ENCODE data around the gene BLVRA. TPM values are rescaled to one million over a fixed set of nuclear protein-coding genes. Genes with fewer than 3 reads are reported as not detected.
A peak's percentile ranks its signal among the peaks of the same experiment; 100 is the strongest.
"Not testable (repeated sequence)": the region's sequence is repeated elsewhere in the genome, so short reads cannot be mapped to it uniquely, and the experiment has no call there.

BLVRA gene, protein sequence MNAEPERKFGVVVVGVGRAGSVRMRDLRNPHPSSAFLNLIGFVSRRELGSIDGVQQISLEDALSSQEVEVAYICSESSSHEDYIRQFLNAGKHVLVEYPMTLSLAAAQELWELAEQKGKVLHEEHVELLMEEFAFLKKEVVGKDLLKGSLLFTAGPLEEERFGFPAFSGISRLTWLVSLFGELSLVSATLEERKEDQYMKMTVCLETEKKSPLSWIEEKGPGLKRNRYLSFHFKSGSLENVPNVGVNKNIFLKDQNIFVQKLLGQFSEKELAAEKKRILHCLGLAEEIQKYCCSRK
- 10 to 100 TPM; 56.9 to 80.6 (median 62.9) TPM for total RNA-seq

DNA sequence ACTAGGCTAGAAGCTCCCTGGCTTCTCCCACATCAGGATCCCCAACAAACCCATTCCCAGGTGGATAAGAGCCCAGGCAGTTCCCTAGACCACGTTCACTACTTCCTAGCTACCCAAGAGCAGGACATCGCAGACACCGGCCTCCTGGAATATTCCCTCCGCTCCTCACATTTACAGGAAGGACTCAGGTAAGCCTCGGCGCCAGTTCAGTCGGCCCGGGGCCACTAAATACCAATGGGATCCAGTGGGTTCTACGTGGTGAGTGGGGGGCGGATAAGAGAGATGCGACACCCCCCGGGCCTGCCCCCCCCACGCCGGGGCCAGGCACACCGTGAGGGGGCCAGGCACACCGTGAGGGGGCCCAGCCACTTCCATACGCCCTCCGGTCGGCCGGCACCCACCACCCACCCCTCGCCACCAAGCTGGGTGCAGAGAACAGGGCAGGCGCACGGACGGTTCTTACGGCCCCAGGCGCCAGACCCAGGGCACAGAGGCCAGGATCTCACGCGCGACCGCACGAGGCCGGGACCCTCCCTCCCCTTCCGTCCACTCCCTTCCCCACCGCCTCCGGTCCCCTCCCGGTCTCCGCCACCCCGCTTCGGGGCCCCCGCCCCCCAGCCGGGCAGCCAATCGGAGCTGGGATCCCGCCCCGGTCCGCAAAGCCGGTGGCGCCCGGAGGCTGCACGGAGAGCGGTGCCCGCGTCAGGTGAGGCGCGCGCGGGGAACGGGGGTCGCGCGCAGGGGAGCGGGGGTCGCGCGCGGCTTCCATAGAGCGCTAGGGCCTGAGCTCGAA lies at the start of gene BLVRA:
Gene BLVRA (plus strand): TSS at position 652 of the 793 bp plus-strand sequence. CDS start 12,479 bp downstream, outside the sequence.
- Histone ChIP-seq H3K9me3 (no peaks in the 10 kb centered on the region), H3K36me3 (no peaks in the 10 kb centered on the region), H3K27ac (peak within 1 kb of the TSS; percentile 84 to 89), H3K4me3 (peak within 1 kb of the TSS; percentile 73 to 83 (median 76)), H3K4me1 (no peaks in the 10 kb centered on the region), H3K27me3 (no peaks in the 10 kb centered on the region)
- intact Hi-C loops (cut with DNase I; ENCODE audit: low total_unique reads): no loop called here
- DNase-seq (ENCODE audit: low spot score in 2 of 2): peak; percentile 45 to 60
- peak in 1 of 3 donors; percentile 13 for TF ChIP-seq POLR2AphosphoS5 (IDR thresholded peaks at IDR 0.05)
- TF ChIP-seq, protein P1, sequence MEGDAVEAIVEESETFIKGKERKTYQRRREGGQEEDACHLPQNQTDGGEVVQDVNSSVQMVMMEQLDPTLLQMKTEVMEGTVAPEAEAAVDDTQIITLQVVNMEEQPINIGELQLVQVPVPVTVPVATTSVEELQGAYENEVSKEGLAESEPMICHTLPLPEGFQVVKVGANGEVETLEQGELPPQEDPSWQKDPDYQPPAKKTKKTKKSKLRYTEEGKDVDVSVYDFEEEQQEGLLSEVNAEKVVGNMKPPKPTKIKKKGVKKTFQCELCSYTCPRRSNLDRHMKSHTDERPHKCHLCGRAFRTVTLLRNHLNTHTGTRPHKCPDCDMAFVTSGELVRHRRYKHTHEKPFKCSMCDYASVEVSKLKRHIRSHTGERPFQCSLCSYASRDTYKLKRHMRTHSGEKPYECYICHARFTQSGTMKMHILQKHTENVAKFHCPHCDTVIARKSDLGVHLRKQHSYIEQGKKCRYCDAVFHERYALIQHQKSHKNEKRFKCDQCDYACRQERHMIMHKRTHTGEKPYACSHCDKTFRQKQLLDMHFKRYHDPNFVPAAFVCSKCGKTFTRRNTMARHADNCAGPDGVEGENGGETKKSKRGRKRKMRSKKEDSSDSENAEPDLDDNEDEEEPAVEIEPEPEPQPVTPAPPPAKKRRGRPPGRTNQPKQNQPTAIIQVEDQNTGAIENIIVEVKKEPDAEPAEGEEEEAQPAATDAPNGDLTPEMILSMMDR (IDR thresholded peaks at IDR 0.05): no peak
- TF ChIP-seq POLR2A (IDR thresholded peaks at IDR 0.05): no peak

DNA sequence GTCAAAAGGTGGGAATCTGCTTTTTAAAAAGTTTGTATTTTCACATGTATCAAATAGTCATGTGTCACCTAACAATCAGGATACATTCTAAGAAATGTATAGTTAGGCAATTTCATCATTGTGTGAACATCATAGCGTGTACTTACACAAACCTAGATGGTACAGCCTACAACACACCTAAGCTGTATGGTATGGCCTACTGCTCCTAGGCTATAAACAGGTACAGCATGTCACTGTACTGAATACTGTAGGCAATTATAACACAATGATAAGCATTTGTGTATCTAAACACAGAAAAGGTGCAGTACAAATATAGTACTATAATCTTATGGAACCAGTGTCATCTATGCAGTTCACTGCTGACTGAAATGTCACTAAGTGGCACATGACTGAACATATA lies 47.0 kb upstream of the BLVRA start:
- DNase-seq (ENCODE audit: low spot score in 2 of 2): no peak
- Histone ChIP-seq H3K27ac (no peak overlapping the region), H3K36me3 (no peaks in the 10 kb centered on the region), H3K4me3 (no peak overlapping the region), H3K9me3 (no peaks in the 10 kb centered on the region), H3K27me3 (no peaks in the 10 kb centered on the region), H3K4me1 (no peaks in the 10 kb centered on the region)
- intact Hi-C loops (cut with DNase I; ENCODE audit: low total_unique reads): no loop called here
- TF ChIP-seq POLR2A (IDR thresholded peaks at IDR 0.05) (no peak), POLR2AphosphoS5 (IDR thresholded peaks at IDR 0.05) (no peak)
- TF ChIP-seq, protein P1 (IDR thresholded peaks at IDR 0.05): no peak

DNA sequence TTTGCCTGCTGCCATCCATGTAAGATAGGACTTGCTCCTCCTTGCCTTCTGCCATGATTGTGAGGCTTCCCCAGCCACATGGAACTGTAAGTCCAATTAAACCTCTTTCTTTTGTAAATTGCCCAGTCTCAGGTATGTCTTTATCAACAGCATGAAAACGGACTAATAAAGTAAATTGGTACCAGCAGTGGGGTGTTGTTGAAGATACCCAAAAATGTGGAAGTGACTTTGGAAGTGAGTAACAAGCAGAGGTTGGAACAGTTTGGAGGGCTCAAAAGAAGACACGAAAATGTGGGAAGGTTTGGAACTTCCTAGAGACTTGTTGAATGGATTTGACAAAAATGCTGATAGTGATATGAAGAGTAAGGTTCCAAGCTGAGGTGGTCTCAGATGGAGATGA lies 42.5 kb upstream of the BLVRA start:
- H3K27me3 ChIP-seq; H3K36me3 ChIP-seq; H3K4me1 ChIP-seq; intact Hi-C loops (cut with DNase I; ENCODE audit: low total_unique reads); H3K4me3 ChIP-seq; H3K27ac ChIP-seq; DNase-seq (ENCODE audit: low spot score in 2 of 2); H3K9me3 ChIP-seq: not testable (repeated sequence)

DNA sequence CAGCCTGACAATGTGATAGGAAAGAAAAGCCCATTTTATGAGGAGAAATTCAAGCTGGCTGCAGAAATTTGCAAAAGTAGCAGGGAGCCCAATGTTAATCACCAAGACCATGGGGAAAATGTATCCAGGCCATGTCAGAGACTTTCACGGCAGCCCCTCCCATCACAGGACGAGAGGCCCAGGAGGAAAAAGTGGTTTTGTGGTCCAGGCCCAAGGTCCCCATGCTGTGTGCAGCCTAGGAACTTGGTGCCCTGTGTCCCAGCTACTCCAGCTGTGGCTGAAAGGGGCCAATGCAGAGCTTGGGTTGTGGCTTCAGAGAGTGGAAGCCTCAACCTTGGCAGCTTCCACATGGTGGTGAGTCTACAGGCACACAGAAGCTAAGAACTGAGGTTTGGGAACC lies 41.9 kb upstream of the BLVRA start:
- TF ChIP-seq, protein P1 (IDR thresholded peaks at IDR 0.05): no peak
- no peak for TF ChIP-seq POLR2A (IDR thresholded peaks at IDR 0.05)
- TF ChIP-seq POLR2AphosphoS5 (IDR thresholded peaks at IDR 0.05): no peak
- Histone ChIP-seq H3K36me3 (no peaks in the 10 kb centered on the region), H3K27me3 (no peaks in the 10 kb centered on the region), H3K9me3 (no peaks in the 10 kb centered on the region), H3K4me3 (no peak overlapping the region), H3K4me1 (no peaks in the 10 kb centered on the region), H3K27ac (no peak overlapping the region)
- DNase-seq (ENCODE audit: low spot score in 2 of 2): no peak
- intact Hi-C loops (cut with DNase I; ENCODE audit: low total_unique reads): no loop called here

DNA sequence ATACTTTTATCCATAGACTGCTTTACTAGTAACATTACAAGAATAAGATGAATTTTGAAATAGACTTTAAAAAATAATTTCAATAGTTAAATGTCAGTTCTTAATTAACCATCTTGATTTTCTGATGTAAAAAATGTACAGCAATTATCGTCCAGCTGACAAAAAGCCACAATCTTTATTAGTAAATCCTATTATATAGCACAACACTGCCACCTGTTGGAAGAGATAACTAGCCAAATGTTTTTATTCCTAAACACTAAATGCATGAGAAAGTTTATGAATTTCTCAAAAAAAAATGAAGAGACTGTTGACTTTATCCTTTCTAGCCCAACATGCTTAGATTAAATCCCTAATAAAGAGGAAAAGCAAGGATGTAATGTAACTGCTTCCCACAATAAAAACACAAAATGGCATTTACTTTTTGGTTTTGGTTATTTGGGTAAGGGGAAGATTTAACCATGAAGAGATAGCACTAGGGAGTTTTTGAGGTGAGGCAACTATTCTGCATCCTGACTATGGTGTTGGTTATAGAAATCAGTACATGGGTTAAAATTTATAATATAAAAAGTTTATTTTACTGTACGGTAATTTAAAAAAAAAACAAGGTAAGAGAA lies 37.2 kb upstream of the BLVRA start:
- H3K9me3 ChIP-seq: no peaks in the 10 kb centered on the region
- no peak overlapping the region for H3K27ac ChIP-seq
- DNase-seq (ENCODE audit: low spot score in 2 of 2): no peak
- no peak overlapping the region for H3K4me3 ChIP-seq
- H3K4me1 ChIP-seq: peaks cover 0 to 4% of the 10 kb centered on the region in 2 donors
- TF ChIP-seq POLR2A (IDR thresholded peaks at IDR 0.05): no peak
- TF ChIP-seq POLR2AphosphoS5 (IDR thresholded peaks at IDR 0.05): no peak
- TF ChIP-seq, protein P1 (IDR thresholded peaks at IDR 0.05): peak; percentile 35 to 66 (median 62)
- H3K27me3 ChIP-seq: no peaks in the 10 kb centered on the region
- intact Hi-C loops (cut with DNase I; ENCODE audit: low total_unique reads): no loop called here
- H3K36me3 ChIP-seq: no peaks in the 10 kb centered on the region
